LNCaP clone FGC (cell line): ENCODE results near the gene GSTA4.

ENCODE experiments used
- DNase-seq: peaks from one replicate; pipeline ENCODE4 v3.0.0-alpha.2; 2011; ENCODE audit warnings: low read depth
- H3K4me3 ChIP-seq: 2 replicates; pipeline ENCODE4 v1.5.1; 2011; ENCODE audit warnings: mild to moderate bottlenecking, low read depth, low read length, control low read depth
- TF ChIP-seq, protein P1 (sequence below): IDR thresholded peaks from 2 replicates; pipeline ENCODE4 v1.5.1; 2012; ENCODE audit warnings: mild to moderate bottlenecking; ENCODE audit not compliant: control insufficient read depth, insufficient read depth; ENCODE audit errors: extremely low read depth

GSTA4 gene

DNA sequence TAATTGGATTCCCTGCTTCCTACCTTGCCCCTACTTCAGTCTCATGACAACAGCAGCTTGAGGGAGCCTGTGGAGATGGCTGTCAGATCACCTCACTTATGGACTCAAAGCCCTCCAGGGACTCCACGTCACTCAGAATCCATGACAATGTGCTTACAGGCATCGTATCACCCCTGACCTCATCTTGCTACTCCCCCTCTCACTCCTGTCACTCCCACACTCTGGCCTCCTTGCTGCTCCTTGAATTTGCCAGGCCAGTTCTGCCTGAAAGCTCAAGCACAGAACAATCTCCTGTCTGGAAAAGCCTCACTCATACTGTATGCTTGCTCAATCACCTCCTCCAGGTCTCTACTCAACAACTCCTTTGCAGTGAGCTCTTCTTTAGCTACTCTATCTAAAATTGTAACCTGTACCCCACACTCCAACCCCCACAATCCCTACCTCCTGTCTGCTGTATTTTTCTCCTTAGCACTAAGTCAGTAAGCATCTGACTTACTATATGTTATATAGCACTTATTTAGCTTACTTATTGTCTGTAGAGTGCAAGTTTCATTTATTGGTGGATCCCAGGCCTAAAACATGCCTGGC, 10.7 kb upstream of the GSTA4 start:
- no peak for DNase-seq
- no peak overlapping the region for H3K4me3 ChIP-seq
- TF ChIP-seq, protein P1, sequence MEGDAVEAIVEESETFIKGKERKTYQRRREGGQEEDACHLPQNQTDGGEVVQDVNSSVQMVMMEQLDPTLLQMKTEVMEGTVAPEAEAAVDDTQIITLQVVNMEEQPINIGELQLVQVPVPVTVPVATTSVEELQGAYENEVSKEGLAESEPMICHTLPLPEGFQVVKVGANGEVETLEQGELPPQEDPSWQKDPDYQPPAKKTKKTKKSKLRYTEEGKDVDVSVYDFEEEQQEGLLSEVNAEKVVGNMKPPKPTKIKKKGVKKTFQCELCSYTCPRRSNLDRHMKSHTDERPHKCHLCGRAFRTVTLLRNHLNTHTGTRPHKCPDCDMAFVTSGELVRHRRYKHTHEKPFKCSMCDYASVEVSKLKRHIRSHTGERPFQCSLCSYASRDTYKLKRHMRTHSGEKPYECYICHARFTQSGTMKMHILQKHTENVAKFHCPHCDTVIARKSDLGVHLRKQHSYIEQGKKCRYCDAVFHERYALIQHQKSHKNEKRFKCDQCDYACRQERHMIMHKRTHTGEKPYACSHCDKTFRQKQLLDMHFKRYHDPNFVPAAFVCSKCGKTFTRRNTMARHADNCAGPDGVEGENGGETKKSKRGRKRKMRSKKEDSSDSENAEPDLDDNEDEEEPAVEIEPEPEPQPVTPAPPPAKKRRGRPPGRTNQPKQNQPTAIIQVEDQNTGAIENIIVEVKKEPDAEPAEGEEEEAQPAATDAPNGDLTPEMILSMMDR: no peak

DNA sequence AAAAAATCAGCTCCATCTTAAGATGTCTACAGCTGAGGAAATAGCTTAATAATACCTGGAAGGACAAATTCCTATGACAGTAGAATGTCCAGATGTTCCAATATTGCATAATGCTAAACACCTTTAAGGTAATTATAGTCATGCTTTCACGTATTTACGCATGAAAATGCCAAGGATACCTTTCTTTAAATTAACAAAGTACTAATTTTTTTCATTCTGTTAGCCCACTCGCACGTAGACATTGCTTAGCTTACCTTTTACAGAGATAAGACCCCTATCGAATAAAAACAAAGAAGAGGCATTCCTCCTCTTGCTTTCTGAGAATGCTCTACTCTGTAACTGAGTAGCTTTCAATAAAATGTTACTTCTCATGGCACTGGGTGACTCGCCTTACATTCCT, 4.4 kb upstream of the GSTA4 start:
- H3K4me3 ChIP-seq: no peak overlapping the region
- TF ChIP-seq, protein P1: no peak
- no peak for DNase-seq

- TF ChIP-seq, protein P1: no peak
- DNase-seq: no peak
- no peak overlapping the region for H3K4me3 ChIP-seq
Observed at GRCh38 chr6:52998603-52999002, 3.5 kb upstream of the GSTA4 start.

GRCh38 chr6:52995913-52996645, 995 bp upstream of the GSTA4 start:
- no peak for DNase-seq
- TF ChIP-seq, protein P1: no peak
- H3K4me3 ChIP-seq: no peak overlapping the region

DNA sequence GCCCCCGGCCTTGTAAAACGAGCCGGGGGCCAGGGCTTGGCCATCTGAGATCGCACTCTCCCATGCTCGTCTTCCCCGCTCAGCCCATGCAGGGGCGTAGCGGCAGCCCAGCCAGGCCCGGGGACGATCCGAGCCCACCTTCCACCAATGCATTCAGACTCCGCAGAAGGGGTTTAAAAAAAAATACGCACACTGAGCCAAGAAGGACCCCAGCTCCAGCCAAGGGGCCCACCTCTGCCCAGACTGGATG, 320 bp downstream of the GSTA4 start:
- H3K4me3 ChIP-seq: peak overlapping the region; percentile 91
- TF ChIP-seq, protein P1: no peak
- DNase-seq: no peak

DNA sequence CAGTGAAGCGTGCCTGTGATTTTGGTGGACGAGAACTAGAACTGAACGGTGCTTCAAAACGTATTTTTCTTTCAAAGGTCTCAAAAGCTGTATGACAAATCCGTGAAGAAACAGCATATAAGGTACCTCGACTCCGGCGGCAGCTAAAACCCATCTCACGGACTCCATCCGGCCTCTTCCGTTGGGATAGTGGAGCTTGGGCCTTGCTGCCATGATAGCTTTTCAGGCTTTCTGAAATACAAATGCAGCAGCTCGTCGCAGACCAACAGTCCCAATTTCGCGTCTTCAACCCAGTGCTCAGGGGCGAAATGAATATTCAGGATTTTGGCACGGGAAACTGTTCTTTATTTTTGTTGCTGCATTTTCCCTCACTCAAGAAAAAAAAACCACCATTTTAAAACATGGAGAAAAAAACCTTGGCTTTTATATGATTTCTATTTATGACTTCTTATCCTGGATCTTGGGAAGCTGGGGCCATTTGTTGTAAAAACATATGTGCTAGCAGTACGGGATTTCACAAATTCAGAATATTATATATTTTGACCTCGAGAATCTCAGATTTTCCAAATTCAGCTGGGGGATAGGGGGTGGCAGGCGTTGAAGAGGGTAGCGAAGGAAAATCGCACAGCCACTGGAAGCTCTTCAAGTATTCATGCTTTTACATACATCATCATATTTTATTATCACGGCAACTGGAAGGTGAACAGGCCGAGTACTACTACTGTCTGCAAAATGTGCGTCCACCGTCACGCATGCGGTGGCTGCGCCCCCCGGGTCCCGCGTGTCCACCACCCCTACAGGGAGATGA, 849 bp downstream of the GSTA4 start:
- peak overlapping the region; percentile 91 for H3K4me3 ChIP-seq
- TF ChIP-seq, protein P1: no peak
- DNase-seq: no peak
